NCI-H187 treated with DMSO at 0.1 percent for 48 hours (cell line): ENCODE measurements around the gene KLK10.

ENCODE experiments used
- DNase-seq: peaks from one replicate; lab custom pipeline; 2025; lab: John Stamatoyannopoulos, UW

The KLK10 gene

DNA sequence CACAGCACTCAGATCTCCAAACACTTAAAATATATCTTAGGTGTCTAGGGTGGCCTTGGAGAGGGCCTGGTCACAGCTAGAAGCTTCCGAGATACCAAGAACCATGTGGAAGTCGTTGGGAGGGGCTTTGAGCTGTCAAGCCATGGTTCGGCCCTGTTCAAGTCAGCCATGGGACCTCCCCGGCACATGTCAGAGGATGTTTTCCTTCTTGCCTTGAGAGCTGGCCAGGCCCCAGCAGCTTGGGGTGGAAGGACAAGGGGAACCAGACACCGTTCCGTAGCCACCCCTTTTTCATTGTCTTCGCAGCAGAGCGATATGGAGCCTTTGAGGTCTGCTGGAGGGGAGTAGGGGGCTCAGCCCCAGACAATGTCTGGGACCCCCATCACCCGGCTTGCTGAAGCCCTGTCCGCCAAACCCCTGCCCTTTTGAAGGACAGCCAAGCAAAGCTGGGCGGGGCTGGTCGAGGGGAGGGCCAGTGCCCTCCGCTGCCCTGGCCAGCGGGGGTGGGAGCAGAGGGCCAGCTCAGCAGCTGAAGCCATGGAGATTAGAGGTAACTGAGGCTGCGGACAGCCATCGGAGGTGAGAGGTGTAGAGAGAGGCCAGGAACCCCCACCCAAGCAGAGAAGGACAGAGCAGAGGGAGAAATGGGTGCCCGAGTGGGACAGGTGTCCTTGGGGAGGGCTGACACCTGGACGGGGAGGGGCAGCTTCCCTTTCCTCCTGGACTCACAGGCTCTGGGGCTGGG lies 6.5 kb upstream of the KLK10 start:
- no peak for DNase-seq

GRCh38 chr19:51025401-51025800 lies 5.9 kb upstream of the KLK10 start:
- DNase-seq, result no peak

- DNase-seq, result peak; percentile 85
Measured at GRCh38 chr19:51024924-51025323, 5.4 kb upstream of the KLK10 start.

DNA sequence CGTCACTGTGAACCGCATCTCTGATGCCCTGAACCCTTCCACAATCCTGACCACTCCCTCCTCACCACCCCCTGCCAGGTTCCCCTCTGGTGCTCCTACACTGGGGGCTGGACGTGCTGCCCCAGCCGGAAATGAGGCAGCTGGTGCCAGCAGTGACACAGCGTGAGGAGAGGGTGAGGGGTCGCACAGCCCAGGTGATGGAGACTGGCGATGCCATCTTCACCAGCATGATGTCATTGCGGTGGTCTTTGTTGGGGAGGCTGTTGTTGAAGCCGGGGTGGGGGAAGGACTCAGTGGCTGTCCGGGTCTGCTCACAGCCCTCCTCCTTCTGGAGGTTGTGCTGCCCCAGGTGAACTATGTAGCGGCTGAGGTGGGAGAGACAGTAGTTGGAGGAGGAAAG lies 4.4 kb upstream of the KLK10 start:
- no peak for DNase-seq

DNA sequence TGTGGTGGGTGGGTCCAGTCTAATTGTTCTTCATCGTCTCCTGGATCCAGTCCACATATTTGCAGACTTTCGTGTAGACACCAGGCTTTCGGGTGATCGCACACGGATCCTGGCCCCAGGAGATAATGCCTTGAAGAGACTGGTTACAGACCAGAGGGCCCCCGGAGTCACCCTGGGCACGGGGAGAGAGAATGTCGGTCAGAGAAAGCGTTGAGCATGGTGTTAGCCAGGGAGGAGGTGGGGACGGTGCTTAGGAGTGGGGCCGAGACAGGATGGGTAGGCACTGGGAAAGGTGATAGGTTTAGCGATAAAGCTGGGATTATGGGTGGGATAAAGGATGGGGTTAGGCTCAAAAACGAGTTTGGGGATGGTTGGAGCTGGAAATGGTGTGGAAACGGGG lies 3.0 kb upstream of the KLK10 start:
- no peak for DNase-seq

GRCh38 chr19:51020988-51021651 lies 1.6 kb upstream of the KLK10 start:
- DNase-seq, result peak; percentile 22

DNA sequence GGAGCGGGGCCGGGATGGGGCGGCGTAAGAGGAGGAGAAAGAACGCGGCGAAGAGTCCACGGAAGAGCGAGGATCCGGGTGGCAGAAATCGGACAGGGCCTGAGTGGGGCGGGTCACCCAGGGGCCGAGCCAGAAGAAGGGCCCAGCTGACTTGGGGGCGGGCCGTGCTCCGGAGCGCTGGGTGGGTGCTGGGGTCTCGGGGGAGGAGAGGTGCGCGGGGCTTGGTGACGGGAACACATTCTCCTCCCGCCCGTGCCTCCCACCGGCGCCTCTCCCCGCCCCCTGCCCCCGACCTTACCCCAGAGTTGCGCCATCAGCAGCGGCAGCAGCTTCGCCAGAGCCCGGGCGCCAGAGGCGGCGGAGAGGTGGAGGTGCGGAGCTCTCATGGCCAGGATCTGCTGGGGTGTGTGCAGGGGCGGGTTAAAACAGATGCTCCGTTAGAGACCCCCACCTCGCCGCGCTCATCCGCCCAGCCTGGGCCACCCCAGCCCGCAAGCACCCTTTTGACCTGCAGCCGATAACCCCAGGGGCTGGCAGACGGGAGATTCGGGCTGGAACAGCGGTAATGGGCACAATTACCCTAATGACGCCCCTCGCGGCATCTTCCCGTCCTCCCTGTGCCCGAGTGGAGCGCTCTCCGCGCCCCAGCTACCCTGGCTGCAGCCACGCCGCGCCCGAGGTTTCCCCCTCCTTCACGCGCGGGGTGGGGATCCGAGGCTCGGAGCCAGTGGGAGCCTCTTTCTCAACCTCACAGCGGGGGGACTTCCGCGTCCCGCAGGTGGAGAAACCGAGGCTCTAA lies 565 bp downstream of the KLK10 start:
- DNase-seq, result no peak

DNA sequence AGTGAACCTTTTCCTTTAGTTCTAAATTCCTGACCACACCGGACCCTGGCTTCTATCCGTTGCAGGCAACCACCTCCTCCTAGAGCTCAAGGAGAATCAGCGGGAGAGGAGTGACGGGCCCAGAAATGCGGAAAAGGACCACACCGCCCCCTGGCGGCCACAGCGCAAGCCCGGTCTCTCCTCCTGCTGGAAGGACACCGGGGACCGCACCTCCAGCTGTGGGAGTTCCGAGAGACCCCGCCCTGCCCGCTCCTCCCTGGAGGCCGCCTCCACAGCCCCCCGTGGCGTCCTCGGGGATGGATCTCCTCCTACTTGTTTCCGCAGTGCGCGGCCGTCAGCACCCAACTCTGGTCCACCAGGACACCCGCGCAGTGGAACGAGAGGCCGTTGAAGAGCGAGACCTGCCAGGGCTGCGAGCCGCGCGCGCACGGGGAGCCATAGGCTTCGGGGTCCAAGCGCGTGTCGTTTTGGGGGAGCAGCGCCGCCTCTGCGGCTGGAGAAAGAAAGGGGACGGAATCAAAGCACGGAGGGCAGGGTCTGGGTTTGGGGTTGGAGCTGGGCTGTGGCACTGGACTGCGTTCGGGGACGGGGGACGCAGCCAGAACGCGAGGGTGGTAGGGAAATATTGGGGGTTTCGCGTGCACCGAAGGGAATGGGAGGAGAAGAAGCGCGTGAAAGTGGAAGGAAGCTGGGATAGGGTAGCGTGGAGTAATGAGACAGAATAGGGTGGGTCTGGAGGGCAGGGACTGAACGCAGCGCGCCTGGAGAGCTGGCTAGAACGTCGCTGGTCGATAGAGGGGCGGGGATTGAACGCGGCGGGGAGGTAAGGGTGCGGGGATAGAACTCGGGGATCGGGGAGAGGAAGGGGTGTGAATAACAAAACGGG lies 2.5 kb downstream of the KLK10 start:
- DNase-seq, result no peak

DNA sequence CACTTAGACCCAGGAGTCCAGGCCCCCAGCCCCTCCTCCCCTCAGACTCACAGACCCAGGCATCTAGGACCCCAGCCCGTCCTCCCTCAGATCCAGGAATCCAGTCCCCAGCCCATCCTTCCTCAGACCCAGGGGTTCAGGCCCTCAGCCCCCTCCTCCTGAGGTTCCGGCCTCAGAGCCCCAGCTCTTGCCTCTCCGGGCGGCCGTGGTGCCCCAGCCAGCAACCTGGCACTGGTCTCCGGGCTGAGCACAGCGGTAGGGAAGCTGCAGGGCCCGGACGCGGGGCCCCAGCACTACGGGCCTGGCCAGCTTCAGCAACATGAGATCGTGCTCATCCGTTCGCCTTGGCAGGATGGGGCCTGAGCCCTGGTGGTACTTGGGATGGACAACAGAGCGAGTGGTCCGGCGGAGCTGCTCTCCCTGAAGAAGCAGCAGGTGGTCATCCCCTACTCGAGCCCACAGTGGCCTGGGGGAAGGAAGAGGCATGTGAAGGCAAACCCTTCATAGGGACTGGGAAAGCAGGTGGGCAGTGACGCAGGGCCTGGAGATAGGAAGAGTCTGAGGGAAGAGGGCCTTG lies 3.7 kb downstream of the KLK10 start:
- no peak for DNase-seq

- no peak for DNase-seq
Measured at GRCh38 chr19:51014242-51014641, 5.3 kb downstream of the KLK10 start.

GRCh38 chr19:51012661-51013190 lies 6.8 kb downstream of the KLK10 start:
- no peak for DNase-seq

GRCh38 chr19:51010066-51010795 lies 9.3 kb downstream of the KLK10 start:
- no peak for DNase-seq

DNA sequence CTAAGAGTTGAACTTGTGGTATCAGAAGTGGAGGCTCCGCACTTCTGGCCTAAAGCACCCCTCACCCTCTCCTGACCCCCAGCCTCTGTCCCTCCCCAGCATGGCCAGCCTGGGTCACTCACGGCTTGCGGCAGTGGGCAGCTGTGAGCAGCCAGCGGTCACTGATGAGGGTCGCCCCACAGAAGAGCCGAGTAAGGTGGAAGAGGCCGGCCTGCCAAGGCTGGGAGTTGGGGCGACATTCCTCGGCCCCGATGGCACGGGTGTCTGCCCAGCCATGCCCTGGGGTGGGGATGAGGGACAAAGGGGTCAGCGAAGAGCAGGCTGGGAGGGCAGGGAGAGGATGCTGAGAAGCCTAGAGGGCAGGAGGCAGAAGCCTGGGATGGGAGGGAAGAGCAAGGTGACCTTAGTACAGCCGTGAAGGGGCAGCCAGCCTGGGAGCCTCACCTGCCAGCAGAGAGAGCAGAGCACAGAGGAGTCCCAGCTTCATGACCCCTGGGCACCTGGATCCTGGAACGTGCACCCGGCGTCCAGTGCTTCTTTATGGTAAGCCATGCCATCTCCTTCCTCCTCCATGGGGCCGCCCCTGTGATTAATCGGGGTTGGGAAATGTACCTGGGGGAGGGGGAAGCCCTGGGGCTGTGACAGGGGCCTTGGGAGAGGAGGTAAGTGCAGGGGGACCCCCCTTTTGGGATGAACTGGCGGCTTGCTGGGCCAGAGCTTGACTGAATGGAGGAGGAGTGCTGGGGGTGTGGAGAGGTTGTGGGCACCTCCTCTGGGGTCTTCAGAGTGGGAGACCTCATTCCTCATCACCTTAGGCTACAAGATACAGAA lies 10.2 kb downstream of the KLK10 start:
- no peak for DNase-seq

DNA sequence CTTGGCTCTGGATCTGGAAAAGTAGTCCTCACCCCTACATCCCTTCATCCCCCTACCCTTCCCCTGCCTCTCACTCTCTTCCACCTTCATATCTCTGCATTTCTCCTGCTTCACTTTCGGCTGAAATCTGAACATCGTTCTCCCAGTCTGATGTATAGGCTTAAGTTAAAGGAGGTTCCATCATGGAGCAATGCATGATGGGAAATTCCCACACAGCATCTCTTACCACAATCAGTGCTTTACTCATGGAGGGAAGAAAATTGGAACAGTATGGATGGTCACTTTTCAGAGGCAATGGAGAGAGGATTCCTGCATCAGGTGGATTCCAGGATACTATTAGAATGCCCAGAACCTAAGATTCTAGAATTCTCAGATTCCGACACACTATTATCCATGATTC lies 12.0 kb downstream of the KLK10 start:
- no peak for DNase-seq

- no peak for DNase-seq
Measured at GRCh38 chr19:51006406-51006805, 13.1 kb downstream of the KLK10 start.

DNA sequence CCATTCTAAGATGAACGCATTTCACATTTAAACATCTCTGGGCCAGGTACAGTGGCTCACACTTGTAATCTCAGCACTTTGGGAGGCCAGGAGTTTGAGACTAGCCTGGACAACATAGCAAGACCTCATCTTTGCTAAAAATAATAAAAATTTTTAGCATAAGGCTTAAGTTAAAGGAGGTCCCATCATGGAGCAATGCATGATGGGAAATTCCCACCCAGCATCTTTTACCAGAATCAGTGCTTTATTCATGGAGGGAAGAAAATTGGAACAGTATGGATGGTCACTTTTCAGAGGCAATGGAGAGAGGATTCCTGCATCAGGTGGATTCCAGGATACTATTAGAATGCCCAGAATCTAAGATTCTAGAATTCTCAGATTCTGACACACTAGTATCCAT lies 14.3 kb downstream of the KLK10 start:
- DNase-seq, result no peak

GRCh38 chr19:51003316-51003715 lies 16.2 kb downstream of the KLK10 start:
- DNase-seq, result no peak

GRCh38 chr19:51002542-51003311 lies 16.8 kb downstream of the KLK10 start:
- DNase-seq, result no peak

- DNase-seq, result no peak
Measured at GRCh38 chr19:51002089-51002532, 17.4 kb downstream of the KLK10 start.
